Ishikawa (cell line): Measurements from ENCODE around the gene AATK.

Source experiments
- CEBPB ChIP-seq: IDR thresholded peaks from 2 replicates; pipeline ENCODE4 v1.6.1; 2012
- EP300 ChIP-seq: IDR thresholded peaks from 2 replicates; pipeline ENCODE4 v1.6.1; 2012; ENCODE audit warnings: borderline replicate concordance
- FOXM1 ChIP-seq: IDR thresholded peaks from 2 replicates; pipeline ENCODE4 v1.6.1; 2012; ENCODE audit warnings: low read depth, borderline replicate concordance
- NFIC ChIP-seq: IDR thresholded peaks from 2 replicates; pipeline ENCODE4 v1.6.1; 2012
- RAD21 ChIP-seq: IDR thresholded peaks from 2 replicates; pipeline ENCODE4 v1.6.1; 2012; ENCODE audit warnings: low read depth
- TAF1 ChIP-seq: IDR thresholded peaks from 2 replicates; pipeline ENCODE4 v1.6.1; 2012; ENCODE audit warnings: low read depth, mild to moderate bottlenecking
- TCF12 ChIP-seq: IDR thresholded peaks from 2 replicates; pipeline ENCODE4 v1.6.1; 2012; ENCODE audit warnings: low read depth
- TEAD4 ChIP-seq: IDR thresholded peaks from 2 replicates; pipeline ENCODE4 v1.6.1; 2012
- USF1 ChIP-seq: IDR thresholded peaks from 2 replicates; pipeline ENCODE4 v1.6.1; 2012
- YY1 ChIP-seq: IDR thresholded peaks from 2 replicates; pipeline ENCODE4 v1.6.1; 2012; ENCODE audit warnings: low read depth
- ZBTB7A ChIP-seq: IDR thresholded peaks from 2 replicates; pipeline ENCODE4 v1.6.1; 2012; ENCODE audit warnings: low read depth
- TF ChIP-seq, protein P1 (sequence below): IDR thresholded peaks from 2 replicates; pipeline ENCODE4 v1.6.1; 2012; ENCODE audit warnings: low read depth, mild to moderate bottlenecking
- TF ChIP-seq, protein P2 (sequence below): IDR thresholded peaks from 2 replicates; pipeline ENCODE4 v1.6.1; 2012

- TF ChIP-seq CEBPB (no peak), NFIC (no peak), TAF1 (no peak), TEAD4 (no peak), EP300 (no peak), YY1 (no peak), FOXM1 (no peak), RAD21 (no peak), TCF12 (no peak), ZBTB7A (no peak), USF1 (no peak)
- TF ChIP-seq, protein P1, sequence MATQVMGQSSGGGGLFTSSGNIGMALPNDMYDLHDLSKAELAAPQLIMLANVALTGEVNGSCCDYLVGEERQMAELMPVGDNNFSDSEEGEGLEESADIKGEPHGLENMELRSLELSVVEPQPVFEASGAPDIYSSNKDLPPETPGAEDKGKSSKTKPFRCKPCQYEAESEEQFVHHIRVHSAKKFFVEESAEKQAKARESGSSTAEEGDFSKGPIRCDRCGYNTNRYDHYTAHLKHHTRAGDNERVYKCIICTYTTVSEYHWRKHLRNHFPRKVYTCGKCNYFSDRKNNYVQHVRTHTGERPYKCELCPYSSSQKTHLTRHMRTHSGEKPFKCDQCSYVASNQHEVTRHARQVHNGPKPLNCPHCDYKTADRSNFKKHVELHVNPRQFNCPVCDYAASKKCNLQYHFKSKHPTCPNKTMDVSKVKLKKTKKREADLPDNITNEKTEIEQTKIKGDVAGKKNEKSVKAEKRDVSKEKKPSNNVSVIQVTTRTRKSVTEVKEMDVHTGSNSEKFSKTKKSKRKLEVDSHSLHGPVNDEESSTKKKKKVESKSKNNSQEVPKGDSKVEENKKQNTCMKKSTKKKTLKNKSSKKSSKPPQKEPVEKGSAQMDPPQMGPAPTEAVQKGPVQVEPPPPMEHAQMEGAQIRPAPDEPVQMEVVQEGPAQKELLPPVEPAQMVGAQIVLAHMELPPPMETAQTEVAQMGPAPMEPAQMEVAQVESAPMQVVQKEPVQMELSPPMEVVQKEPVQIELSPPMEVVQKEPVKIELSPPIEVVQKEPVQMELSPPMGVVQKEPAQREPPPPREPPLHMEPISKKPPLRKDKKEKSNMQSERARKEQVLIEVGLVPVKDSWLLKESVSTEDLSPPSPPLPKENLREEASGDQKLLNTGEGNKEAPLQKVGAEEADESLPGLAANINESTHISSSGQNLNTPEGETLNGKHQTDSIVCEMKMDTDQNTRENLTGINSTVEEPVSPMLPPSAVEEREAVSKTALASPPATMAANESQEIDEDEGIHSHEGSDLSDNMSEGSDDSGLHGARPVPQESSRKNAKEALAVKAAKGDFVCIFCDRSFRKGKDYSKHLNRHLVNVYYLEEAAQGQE, result no peak
- TF ChIP-seq, protein P2, sequence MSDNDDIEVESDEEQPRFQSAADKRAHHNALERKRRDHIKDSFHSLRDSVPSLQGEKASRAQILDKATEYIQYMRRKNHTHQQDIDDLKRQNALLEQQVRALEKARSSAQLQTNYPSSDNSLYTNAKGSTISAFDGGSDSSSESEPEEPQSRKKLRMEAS, result no peak
These were observed 10.6 kb upstream of the AATK start for GRCh38 chr17:81176666-81177065.
